GM06990 (cell line): ENCODE data around the gene MLIP.

Experiments
- DNase-seq: peaks from one replicate; pipeline ENCODE4 v3.0.0-alpha.2; 2011; ENCODE audit not compliant: insufficient read length; ENCODE audit errors: extremely low read depth
- H3K27me3 ChIP-seq: replicated peaks from 2 replicates; pipeline ENCODE4 v1.6.0; 2011; ENCODE audit warnings: low read length; ENCODE audit not compliant: control insufficient read depth, insufficient read depth
- H3K36me3 ChIP-seq: 2 replicates; pipeline ENCODE4 v1.5.1; 2011; ENCODE audit warnings: low read length; ENCODE audit not compliant: control insufficient read depth, insufficient read depth
- H3K4me3 ChIP-seq: replicated peaks from 2 replicates; pipeline ENCODE4 v1.5.1; 2011; ENCODE audit warnings: low read depth, mild to moderate bottlenecking, control low read depth, low read length
- TF ChIP-seq, protein P1 (sequence below): IDR thresholded peaks from 2 replicates; pipeline ENCODE4 v1.5.1; 2011; ENCODE audit warnings: low read length, control low read depth, mild to moderate bottlenecking, inconsistent platforms; ENCODE audit not compliant: insufficient read depth, poor library complexity, severe bottlenecking

The MLIP gene

DNA sequence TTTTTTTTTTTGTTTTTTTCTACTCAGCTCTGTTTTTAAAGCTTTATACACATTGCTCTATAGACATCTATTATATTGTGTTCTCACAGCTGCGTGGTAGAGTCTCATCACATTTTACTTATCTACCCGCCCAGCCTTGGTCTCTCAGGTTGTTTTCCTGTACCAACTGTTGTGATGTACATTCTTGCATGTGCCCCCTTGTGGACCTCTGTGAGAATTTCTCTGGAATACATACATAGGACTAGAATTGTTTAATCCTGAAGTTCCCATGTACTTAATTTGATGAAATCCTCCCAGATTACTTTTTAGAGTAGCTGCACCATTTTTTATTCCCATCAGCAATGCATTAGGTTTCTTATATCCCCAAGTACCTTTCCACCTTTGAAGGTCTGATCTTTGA, 156.6 kb downstream of the MLIP start:
- H3K36me3 ChIP-seq = no peaks in the 10 kb centered on the region
- H3K4me3 ChIP-seq = no peak overlapping the region
- H3K27me3 ChIP-seq = no peaks in the 10 kb centered on the region
- no peak for DNase-seq
- TF ChIP-seq, protein P1, sequence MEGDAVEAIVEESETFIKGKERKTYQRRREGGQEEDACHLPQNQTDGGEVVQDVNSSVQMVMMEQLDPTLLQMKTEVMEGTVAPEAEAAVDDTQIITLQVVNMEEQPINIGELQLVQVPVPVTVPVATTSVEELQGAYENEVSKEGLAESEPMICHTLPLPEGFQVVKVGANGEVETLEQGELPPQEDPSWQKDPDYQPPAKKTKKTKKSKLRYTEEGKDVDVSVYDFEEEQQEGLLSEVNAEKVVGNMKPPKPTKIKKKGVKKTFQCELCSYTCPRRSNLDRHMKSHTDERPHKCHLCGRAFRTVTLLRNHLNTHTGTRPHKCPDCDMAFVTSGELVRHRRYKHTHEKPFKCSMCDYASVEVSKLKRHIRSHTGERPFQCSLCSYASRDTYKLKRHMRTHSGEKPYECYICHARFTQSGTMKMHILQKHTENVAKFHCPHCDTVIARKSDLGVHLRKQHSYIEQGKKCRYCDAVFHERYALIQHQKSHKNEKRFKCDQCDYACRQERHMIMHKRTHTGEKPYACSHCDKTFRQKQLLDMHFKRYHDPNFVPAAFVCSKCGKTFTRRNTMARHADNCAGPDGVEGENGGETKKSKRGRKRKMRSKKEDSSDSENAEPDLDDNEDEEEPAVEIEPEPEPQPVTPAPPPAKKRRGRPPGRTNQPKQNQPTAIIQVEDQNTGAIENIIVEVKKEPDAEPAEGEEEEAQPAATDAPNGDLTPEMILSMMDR = peak; percentile 50

DNA sequence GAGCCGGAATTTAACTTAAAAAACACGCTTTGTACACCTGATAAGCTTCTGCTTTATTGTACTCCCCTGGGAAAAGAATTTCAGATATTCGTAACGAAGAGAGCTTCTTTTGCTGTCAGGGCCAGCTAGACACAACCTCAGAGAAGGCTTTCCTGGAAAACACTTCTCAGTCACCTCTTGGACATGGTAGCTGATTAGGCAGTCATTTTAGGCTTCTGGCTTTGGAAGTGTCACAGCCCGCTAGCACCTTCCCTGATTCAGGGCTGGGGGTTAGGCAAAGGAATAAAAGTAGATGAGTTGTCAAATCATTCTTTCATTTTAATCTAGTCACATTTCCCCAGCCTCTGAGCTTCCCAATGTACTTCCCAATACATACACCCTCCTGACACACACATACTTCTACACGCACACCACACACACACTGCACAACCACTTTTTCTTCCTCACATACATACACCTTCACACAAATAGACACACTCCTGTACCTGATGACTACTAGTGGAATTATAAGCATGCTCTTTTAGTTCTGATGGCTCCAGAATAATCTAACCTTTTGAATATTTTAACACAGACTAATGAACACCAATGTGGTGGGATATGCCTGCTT, 162.1 kb downstream of the MLIP start:
- TF ChIP-seq, protein P1 = no peak
- DNase-seq = no peak
- H3K27me3 ChIP-seq = no peaks in the 10 kb centered on the region
- H3K36me3 ChIP-seq = no peaks in the 10 kb centered on the region
- H3K4me3 ChIP-seq = no peak overlapping the region

DNA sequence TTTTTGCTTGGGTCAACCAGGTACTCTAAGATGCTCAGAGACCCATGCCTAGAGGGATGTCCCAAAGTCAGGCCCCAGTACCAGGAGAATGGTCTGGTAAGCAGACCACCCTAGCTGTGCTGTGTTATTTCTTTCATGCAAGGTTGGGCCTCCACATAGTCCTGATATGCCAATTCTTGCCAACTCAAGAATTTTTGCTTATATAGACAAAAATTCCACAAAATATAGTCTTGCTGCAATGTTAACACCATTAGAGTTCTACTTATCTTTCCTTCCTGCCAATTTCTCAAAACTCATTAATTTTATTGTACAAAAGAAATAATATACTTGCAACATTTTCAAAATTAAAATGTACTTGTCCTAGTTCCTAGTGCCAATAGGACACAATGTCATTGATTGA, 163.1 kb downstream of the MLIP start:
- TF ChIP-seq, protein P1 = no peak
- no peaks in the 10 kb centered on the region for H3K36me3 ChIP-seq
- no peak overlapping the region for H3K4me3 ChIP-seq
- no peak for DNase-seq
- no peaks in the 10 kb centered on the region for H3K27me3 ChIP-seq

DNA sequence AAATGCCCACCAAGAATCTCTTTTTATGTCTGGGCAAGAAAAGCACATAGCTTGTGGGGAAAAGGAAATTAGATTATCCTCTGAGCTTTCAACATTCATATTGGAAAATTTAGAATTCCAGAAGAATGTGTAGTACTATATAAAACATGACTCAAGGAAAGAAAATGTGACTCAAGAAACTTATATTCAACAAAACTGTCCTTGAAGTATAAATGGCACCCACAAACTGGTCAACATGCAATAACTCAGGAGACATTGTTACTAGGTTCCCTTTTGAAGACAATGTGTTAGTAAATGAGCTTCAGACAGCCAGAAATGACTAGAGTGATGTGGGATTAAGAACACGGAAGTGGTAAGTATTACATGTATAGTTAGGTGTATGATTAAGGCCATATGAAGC, 170.9 kb downstream of the MLIP start:
- no peak for DNase-seq

DNA sequence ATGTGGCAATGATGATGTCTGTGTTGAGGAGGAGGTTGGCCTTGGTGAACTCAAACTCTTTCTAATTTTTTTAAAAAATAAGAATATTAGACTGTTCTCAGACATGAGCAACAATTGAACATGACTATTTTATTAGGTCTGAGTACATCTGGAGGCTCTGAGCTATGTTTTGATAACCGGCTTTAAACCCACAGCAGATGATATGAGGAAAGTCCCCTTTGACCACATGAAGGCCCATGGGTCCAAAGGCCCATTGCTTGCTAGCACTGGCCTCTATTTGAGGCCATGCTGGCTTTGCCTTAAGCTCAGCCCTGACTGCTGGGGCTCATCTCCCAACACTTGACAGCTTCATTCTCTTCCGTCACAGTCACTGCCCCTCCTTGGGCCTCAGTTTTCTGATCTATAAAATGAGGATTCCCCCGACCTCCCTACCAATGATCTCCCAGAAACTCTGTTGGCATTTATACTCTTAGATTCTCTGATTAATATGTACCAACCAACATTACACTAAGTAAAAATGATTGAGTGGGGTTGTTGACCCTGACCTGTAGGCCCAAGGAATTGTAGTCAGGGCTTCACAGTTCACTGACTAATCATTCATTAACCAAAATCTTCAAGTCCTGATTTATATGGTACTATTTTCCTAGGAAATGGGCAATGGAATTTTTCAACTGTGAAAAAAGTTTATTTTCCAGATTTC, 173.1 kb downstream of the MLIP start:
- no peaks in the 10 kb centered on the region for H3K27me3 ChIP-seq
- TF ChIP-seq, protein P1 = no peak
- DNase-seq = no peak
- H3K36me3 ChIP-seq = no peaks in the 10 kb centered on the region
- no peak overlapping the region for H3K4me3 ChIP-seq

More for the DNA sequence above, 170.9 kb downstream of the MLIP start:
- TF ChIP-seq, protein P1 = no peak
- Histone ChIP-seq H3K27me3 (no peaks in the 10 kb centered on the region), H3K4me3 (no peak overlapping the region), H3K36me3 (no peaks in the 10 kb centered on the region)

DNA sequence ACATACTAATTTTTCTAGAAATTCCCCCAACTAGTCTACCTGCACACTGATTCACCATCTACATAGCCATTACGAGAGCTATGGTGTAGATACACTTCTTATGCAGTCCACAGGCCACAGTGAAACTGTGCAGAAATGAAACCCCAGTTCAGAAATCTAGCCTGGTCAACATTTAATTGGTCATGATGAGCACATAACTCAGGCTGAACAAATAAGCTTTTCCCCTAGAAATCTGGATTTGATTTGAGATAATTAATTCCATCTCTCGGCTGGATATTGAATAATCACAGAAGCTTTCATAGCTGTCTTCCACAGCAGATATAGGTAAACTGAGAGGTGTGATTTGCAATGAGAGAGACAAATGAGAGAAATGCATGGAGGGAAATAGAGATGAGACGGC, 174.4 kb downstream of the MLIP start:
- H3K4me3 ChIP-seq = no peak overlapping the region
- no peak for DNase-seq
- H3K36me3 ChIP-seq = no peaks in the 10 kb centered on the region
- H3K27me3 ChIP-seq = no peaks in the 10 kb centered on the region
- TF ChIP-seq, protein P1 = no peak
